ENCODE results near the gene COMMD1.
"Not testable (repeated sequence)": the region's sequence is repeated elsewhere in the genome, so short reads cannot be mapped to it uniquely, and the experiment has no call there.

COMMD1 gene

DNA sequence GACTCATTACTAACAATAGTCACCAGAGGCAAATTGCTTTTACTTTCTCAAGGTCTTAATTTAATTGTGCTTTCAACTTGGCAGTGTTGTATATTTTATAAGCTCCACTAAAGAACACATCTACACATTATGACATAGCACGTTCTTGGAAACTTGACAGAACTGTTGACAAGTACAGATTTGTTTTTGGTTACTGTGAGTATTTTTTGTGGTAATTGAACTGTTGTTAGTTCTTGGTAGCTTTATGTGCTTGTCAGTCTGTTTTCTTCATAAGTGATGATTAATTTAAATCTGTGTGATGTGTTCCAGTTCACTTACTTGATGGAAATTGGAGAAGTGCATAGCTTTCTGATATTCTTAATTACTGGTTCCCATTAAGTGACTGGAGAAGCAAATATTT is 63.9 kb downstream of the COMMD1 start:
- no peak for DNase-seq

DNA sequence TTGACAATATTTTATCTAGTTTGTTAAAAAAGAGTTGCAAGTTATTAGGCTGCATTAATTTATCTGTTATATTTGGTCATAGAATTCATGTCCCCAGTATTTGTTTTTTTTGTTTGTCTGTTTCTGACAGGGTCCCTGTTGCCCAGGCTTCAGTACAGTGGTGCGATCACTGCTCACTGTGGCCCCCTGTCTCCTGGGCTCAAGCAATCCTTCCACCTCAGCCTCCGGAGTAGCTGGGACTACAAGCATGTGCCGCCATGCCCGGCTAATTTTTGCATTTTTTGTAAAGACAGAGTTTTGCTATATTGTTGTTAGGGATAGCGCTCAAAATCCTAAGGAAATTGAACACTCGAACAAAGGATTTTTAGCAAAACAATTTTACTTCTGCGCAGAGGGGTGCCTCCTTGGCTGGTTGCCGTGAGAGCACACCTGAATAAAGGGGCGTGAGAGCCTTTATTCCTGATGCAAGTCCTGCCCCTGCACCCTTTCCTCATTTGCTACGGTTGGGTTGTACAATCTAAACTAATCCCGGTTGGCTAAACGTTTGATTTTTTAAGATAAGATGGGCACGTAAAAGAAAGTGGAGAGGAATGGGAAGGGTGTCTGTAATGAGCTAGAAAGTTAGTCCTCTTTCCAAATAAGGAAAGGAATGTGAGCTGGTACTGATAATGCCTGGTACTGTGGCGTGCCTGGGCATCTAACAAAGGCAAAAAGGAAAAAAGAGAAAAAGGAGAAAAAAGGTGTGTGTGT is 65.5 kb downstream of the COMMD1 start:
- DNase-seq = no peak

DNA sequence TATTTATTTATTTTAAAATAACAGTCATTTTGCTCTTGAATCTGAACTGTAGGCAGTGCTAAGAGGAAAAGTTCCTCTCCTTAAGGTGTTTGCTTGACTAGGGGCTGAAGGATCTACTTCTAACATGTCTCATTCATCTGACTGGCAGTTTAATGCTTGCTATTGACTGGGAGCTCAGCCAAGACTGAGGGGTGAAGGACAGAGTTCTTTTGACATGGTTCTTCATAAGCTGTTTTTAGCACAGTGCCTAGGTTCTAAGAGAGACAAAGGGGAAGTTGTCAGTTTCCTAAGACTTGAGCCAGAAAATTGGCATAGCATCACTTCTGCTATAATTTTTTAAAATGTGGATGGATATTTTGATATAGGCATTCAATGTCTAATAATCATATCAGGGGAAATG is 73.0 kb downstream of the COMMD1 start:
- DNase-seq = no peak

DNA sequence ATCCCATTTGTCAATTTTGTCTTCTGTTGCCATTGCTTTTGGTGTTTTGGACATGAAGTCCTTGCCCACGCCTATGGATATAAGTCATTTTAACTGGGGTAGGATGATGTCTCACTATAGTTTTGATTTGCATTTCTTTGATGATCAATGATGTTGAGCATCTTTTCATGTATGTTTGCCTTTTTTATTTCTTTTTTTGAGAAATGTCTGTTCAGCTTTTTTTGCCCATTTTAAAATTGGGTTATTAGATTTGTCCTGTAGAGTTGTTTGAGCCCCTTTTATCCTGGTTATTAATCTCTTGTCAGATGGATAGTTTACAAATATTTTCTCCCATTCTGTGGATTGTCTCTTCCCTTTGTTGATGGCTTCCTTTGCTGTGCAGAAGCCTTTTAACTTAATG is 75.3 kb downstream of the COMMD1 start:
- DNase-seq = no peak

DNA sequence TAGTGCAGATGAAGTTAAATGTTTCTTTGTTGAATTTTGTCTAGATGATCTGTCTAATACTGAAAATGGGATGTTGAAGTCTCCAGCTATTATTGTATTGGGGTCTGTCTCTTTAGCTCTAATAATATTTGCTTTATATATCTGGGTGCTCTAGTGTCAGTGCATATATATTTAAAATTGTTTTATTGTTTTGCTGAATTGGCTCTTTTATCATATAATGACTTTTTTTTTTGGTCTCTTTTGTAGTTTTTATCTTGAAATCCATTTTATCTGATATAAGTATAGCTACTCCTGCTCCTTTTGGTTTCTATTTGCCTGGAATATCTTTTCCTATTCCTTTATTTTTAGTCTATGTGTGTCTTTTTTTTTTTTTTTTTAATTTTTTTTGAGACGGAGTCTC is 79.2 kb downstream of the COMMD1 start:
- DNase-seq = no peak

DNA sequence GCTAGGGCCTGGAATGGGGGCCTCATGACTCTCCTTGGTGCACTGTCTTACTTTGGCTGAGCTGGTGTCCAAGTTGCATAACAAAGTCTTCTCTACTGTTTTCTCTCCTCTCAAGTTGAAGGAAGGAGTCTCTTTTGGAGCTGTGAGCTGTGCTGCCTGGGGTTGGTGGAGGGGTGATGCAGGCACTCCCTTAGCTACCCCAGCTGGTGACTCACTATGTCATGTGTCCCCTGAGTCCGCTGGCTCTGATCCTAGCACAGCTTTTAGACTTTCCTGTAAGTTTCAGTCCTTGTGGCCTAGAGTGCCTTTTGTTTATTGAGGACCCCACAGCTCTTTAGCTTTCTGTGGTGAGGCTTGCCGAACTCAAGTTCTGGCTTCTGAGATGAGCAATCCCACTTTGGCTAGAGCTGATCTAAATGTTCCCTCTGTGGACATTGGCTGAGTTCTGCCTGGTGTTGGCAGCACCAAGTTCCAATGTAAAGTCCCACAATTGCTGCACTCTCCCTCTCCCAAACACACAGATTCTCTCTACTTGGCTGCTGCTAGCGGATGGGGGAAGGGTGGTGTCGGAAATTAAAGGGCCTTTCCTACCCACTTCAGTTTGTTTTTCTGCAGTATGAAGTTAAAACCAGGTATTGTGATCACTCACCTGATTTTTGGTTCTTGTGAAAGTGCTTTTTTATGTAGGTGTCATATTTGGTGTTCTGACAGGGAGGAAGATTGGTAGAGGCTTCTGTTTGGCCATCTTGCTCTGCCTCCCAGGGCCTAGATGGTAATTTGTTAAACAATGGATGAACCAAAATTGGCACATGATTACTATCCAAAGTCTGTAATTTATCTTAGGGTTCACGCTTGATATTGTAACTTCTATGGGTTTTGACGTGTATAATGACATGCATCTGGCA is 83.2 kb downstream of the COMMD1 start:
- no peak for DNase-seq

DNA sequence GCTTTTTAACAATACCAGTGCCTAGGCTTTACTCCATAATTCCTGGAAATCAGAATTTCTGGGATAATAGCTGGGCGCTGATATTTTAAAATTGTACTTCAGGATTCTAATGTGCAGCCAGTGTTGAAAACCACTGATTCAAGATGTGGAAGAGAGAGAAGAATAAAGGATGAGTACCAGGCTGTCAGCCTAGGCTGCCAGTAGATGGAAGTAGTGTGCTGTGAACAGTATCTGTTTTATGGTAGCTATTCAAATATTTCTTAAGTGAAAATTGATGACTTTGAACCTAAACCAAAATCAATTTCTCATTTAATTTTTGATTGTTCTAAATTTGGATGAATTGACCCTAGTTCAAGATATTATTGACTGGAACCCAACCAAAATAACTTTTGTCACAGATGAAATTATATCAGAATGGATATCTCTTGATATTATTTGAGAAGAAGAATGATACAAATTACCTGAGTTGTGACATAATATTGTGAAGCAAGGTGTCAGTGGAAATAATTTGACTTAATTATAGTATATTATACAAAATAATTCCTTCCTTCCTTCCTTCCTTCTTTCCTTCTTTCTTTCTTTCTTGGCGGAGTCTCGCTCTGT is 88.0 kb downstream of the COMMD1 start:
- DNase-seq = no peak

DNA sequence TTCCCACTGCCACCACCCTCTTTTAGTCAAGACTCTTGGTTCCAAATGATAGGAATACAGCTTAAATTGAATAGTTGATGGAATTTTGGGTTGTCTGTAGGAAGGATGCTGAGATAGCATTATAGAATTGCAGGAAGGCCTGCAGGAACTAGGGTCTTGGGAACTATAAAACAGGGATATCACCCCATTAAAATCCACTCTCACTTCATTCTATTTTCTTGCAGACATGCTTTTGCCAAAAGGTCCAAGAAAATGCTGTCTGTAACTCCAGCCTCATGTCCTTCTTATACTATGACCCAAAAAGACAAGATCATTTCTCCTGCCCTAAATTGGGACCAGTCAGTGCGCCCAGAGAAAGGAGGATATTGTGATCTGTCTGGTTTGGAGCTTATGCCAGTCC is 89.1 kb downstream of the COMMD1 start:
- DNase-seq = no peak

DNA sequence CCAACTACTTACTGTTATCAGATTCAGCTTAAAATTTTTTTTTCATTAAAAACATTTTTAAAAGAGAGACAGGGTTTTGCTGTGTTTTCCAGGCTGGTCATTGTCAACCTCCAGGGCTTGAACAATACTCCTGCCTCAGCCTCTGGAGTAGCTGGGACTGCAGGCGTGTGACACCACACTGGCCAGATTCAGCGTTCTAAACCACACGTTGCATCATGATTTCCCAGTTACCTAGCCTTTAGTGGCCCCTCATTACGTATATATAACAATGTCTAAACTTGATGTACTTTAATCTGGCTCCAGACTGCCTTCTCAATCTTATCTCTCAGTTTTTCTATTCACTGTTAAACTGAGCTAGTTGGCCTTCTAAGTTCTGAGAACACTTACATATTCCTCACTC is 89.6 kb downstream of the COMMD1 start:
- DNase-seq = no peak

DNA sequence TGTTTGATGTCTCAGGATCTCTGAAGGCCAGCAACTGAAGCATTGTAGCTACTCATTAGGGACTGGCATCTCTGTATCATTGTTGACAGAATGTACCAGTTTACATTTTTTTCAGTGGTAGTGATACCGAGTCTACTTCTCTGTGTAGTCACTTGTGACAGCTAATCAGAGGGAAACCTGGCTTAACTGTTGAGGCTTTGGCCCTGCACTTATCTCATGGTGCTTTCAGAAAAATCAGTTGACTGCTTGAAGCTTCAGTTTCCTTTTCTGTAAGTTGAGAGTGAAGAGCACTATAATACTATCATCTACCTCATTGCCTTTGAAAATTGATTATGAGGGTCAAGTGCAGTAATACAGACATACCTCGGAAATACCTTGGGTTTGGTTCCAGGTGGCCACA is 90.0 kb downstream of the COMMD1 start:
- DNase-seq = no peak

DNA sequence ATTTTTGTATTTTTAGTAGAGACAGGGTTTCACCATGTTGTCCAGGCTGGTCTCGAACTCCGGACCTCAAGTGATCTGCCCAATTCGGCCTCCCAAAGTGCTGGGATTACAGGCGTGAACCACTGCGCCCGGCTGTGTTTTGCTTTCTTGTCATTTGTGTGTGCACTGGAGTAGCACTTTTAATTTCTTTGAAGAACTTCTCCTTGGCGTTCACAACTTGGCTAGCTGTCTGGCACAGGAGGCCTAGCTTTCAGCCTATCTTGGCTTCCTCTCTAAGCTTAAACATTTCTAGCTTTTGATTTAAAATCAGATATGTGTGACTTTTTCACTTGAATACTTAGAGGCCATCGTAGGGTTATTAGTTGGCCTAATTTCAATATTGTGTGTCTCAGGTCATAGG is 93.0 kb downstream of the COMMD1 start:
- no peak for DNase-seq

DNA sequence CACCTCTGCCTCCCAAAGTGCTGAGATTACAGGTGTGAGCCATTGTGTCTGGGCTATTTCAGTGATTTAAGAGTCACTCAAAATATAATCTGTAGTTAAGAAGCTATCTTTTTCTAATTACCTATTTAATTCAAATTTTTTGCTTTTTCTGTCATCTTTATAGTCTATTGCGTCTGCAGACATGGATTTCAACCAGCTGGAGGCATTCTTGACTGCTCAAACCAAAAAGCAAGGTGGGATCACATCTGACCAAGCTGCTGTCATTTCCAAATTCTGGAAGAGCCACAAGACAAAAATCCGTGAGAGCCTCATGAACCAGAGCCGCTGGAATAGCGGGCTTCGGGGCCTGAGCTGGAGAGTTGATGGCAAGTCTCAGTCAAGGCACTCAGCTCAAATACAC is 95.1 kb downstream of the COMMD1 start:
- DNase-seq = no peak

DNA sequence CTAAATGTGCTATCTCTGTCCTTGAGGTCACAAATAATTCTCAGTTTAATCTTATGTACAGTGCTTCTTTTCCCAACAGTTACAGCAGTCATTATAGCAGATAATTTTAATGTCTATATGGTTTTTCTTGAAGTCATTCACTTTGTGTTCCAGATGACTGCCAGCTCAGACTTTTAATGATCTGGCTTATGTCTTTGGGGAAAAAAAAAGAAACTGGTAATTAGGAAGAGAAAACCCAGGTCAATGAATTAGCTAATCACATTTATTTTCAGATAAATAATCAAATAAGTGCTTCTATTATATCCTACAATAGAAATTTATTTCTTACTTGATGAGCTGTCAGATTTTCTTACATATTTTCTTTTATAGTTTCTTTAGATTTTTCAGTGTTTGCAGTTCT is 96.0 kb downstream of the COMMD1 start:
- DNase-seq = no peak

DNA sequence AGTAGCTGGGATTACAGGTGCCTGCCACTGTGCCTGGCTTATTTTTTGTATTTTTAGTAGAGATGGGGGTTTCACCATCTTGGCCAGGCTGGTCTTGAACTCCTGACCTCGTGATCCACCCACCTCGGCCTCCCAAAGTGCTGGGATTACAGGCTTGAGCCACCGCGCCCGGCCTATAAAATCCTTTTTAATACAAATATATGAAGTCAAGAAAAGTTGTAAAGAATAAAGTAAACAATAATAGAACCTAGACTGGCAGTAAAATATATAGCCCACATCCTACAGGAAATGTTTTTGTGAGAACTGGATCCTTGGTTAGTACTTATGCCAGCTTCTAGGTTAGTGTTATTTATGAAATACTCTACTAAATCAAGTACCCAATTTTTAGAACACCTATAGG is 99.0 kb downstream of the COMMD1 start:
- DNase-seq = not testable (repeated sequence)

DNA sequence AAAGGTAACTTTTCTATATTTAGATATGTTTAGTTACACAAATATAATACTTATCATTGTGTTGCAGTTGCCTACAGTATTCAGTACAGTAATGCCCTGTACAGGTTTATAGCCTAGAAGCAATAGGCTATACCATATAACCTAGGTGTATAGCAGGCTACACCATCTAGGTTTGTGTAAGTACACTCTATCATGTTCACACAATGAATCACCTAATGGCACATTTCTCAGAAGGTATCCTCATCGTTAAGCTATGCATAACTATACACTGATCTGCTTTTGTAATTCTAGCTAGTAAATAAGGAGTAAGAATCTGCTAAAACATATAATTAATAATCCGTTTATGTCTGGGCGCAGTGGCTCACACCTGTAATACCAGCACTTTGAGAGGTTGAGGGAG is 102.1 kb downstream of the COMMD1 start:
- no peak for DNase-seq

DNA sequence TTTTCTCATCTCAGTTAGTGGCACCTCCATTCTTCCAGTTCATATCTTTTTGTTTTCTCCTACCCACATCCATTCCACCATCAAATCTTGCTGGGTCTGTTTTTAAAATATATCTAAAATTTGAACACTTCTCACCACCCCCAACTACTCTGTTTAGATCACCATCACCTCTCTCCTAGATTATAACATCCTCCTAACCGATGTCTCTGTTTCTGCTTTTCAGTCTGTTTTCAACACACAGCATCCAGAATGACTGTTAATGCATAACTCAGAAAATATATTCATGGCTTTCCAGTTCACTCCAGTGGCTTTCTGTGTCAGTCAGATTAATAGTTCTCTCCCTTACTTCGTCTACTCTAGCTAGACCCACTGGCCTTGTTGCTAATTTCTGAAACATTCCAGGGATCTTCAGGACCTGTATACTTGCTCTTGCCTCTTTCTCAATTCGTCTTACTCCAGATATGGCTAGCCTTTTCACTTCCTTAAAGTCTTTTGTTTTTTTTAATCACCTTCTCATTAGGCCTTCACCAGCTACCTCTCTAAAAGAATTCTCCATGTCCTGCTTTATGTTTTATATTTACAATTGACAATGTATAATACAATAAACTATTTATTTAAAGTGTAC is 105.3 kb downstream of the COMMD1 start:
- DNase-seq = no peak

DNA sequence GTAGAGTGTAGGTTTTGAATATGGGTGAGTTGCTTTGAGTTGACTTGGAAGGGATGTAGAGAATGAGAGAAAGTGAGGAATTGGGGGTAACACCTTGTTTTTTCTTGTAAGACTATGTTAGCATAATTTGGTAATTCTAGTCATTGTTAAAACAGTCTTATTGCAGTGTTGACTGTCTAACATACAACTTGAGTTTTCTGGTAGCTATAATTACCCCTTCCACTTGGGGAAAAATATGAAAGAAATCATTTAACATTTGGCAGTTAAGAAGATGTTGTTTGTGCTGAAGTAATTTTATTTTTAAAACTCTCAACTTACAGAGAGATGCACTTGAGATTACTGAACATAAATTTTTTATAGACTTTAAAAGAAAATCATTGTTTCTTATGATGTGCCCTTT is 108.2 kb downstream of the COMMD1 start:
- DNase-seq = no peak

DNA sequence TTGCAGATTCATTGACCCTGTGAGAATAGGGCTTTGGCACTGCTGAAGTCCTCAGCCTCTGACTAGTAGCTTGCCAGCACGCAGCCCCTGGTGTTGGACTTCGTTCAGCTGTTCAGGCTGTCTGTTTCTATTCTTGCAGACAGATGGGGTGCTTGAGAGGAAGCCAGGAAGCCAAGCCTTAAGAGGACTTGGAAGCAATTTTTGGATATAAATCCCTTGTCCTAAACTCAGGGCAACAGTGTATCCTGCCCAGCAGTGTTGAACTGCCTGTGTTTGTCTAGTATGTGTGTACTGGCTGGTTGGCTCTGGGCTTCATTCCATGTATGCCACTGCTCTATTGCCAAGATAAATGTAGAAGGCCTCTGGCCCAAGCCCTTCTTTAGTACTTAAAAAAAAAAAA is 108.6 kb downstream of the COMMD1 start:
- DNase-seq = no peak

DNA sequence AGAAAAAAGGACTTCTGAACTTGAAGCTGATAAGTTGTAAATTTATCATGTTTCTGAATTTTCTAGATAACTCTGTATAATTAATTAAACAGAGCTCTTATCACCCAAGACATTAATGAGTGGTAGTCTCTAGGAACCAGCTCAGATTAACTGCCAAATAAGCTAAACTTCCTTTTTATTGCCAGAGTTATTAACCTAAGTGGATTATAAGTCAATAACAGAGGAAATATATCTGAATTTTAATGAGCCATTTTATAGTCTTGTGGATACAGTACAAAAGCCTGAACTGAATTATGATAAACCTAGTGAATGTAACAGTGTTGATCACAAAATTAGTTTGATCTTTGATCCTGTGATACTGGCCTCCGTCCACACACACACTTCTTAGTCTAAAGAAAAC is 111.5 kb downstream of the COMMD1 start:
- DNase-seq = no peak

DNA sequence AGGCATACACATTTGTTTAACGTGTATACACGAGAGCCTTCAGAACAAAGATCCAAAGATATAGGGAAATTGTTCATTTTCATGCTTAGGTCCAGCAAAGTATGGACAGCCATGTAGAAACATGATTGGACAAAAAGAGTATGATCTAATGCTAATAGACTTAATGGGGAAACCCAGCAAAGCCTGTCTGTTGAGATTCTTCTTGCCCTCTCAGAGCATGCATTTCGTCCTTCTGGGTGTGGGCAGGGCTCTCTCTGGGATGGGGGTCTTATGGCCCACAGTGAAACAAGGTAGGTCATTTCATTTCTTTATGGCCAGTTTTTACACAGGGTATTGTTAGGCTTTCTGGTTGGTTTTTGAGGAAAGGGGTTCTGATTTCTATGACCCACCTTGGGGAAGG is 124.4 kb downstream of the COMMD1 start:
- DNase-seq = no peak

DNA sequence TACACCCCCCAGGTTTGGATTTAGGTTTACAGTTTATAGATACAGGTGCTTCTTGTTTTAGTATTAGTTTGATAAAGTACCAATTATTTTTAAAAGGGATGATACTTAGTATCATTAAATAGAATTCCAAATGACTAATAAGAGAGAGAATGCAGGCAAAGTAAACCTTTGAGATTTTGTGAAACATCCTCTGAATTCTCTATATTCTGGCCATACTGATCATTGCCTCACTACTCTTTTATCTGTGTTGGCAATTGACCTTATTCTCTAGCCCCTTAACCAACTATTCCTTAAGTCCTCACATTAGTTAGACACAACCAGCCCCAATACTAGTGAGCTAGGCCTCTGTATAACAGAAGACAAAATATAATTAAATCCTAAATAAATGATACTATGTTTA is 125.4 kb downstream of the COMMD1 start:
- no peak for DNase-seq

DNA sequence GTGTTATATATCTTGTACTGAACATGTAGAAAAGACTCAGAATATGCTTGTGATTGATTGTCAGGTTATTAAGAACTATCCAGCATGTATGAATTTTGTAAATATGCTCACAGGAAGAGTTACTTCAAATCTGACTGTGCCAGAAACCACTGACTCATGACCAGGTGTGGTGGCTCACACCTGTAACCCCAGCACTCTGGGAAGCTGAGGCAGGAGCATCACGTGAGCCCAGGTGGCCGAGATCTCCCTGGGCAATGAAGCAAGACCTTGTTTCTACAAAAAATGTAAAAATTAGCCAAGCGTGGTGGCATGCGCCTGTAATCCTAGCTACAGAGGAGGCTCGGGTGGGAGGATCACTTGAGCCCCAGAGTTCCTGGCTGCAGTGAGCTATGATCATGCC is 126.6 kb downstream of the COMMD1 start:
- no peak for DNase-seq

DNA sequence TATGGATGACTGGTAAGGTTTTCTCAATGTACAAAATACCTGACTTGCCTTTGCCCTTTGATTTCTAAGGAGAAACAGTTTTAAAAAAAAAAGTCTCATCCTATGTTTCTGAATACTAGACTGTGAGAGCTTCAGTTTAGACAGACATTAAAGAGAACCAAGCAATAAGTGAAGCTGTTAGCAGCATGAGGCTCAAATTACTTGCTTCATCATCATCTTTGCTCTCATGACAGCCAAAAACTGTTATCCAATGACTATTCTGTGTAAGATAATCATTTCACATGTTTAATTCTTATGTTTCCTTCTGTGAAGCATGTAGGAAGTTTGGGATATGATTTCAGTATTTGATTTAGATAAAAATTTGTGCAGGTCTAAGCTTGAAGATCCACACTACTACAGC is 129.2 kb downstream of the COMMD1 start:
- DNase-seq = no peak

DNA sequence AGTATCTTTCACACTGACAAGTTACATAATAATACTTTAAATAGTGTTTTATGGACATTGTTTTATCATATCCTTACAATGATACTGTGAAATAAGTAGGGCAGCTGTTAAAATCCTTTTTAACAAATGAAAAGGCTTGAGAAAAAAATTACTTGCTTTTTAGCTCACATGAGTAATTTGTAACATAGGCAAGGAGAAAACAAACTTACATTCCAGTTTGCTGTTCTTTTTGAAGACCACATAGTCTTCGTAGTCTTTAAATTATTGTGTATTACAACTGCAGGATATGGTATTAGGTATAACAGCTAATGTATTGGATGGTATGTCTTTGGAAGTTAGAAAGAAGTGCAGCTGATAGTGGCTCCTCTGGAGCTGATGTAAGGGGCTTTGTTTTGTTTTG is 130.8 kb downstream of the COMMD1 start:
- no peak for DNase-seq
